IMR-90 (cell line): ENCODE data around the gene ARFGEF3. TPM values are rescaled to one million over a fixed set of nuclear protein-coding genes. Genes with fewer than 3 reads are reported as not detected.

ENCODE experiments used
- ATAC-seq: fragments of 200-7000 bp; cut with Tn5 transposase; 2 replicates; pipeline ENCODE4 v1.9.1; 2020; ENCODE audit warnings: low read depth, mild to moderate bottlenecking, moderate library complexity
- BruUV-seq: library from RNA; stranded (reverse); fragments of 400-500 nt; replicated peaks from 2 replicates; lab custom pipeline; 2021; lab: Mats Ljungman, UMichigan
- CTCF ChIA-PET: fragments of 300-600 bp; formaldehyde crosslinking; extraction: SDS; loops from one replicate; lab custom pipeline; 2021; ENCODE audit warnings: antibody characterized with exemption; lab: Yijun Ruan, JAX
- POLR2A ChIA-PET: fragments of 300-600 bp; sonication (Branson Sonifier 250); formaldehyde crosslinking; loops from one replicate; lab custom pipeline; 2022; ENCODE audit warnings: antibody characterized with exemption; ENCODE audit not compliant: unreplicated experiment; lab: Charles Lee
- DNase-seq: peaks from one replicate; pipeline ENCODE4 v3.0.0; 2013
- H2AFZ ChIP-seq: replicated peaks from 2 replicates; pipeline ENCODE3; 2013; ENCODE audit warnings: low read length, mild to moderate bottlenecking; ENCODE audit not compliant: poor library complexity
- H2AK5ac ChIP-seq: 2 replicates; pipeline ENCODE4 v1.6.1; 2013; ENCODE audit warnings: low read depth, low read length, inconsistent platforms
- H2AK9ac ChIP-seq: replicated peaks from 2 replicates; pipeline ENCODE3; 2013; ENCODE audit warnings: mild to moderate bottlenecking, low read depth, low read length, moderate library complexity; ENCODE audit not compliant: poor library complexity
- H2BK120ac ChIP-seq: 2 replicates; pipeline ENCODE4 v1.6.1; 2013; ENCODE audit warnings: low read depth, low read length, inconsistent platforms
- H2BK15ac ChIP-seq: 3 replicates; pipeline ENCODE4 v1.6.1; 2013; ENCODE audit warnings: low read depth, low read length, inconsistent platforms
- H2BK20ac ChIP-seq: 2 replicates; pipeline ENCODE4 v1.6.1; 2013; ENCODE audit warnings: low read depth, mild to moderate bottlenecking, inconsistent platforms, low read length, moderate library complexity
- H2BK5ac ChIP-seq: 2 replicates; pipeline ENCODE4 v1.6.1; 2013; ENCODE audit warnings: mild to moderate bottlenecking, low read depth, low read length, inconsistent platforms; ENCODE audit not compliant: poor library complexity, severe bottlenecking
- H3K14ac ChIP-seq: replicated peaks from 2 replicates; pipeline ENCODE4 v1.6.1; 2013; ENCODE audit warnings: low read depth, low read length, inconsistent platforms
- H3K18ac ChIP-seq: 2 replicates; pipeline ENCODE4 v1.6.1; 2013; ENCODE audit warnings: low read depth, low read length, control low read depth
- H3K23ac ChIP-seq: 2 replicates; pipeline ENCODE4 v1.6.1; 2013; ENCODE audit warnings: low read depth, low read length, inconsistent platforms
- H3K27ac ChIP-seq: 2 replicates; pipeline ENCODE4 v1.5.1; 2013; ENCODE audit warnings: mild to moderate bottlenecking, control low read depth, low read length; ENCODE audit not compliant: insufficient read depth
- H3K27me3 ChIP-seq: 2 replicates; pipeline ENCODE4 v1.6.1; 2013; ENCODE audit warnings: low read length; ENCODE audit not compliant: control insufficient read depth, insufficient read depth
- H3K36me3 ChIP-seq: 2 replicates; pipeline ENCODE4 v1.6.1; 2013; ENCODE audit warnings: low read length, mixed read lengths; ENCODE audit not compliant: control insufficient read depth, insufficient read depth
- H3K4ac ChIP-seq: 2 replicates; pipeline ENCODE4 v1.6.1; 2013; ENCODE audit warnings: low read depth, low read length, inconsistent platforms
- H3K4me1 ChIP-seq: 2 replicates; pipeline ENCODE4 v1.6.1; 2013; ENCODE audit warnings: low read length, mixed read lengths; ENCODE audit not compliant: control insufficient read depth, insufficient read depth
- H3K4me2 ChIP-seq: 2 replicates; pipeline ENCODE4 v1.6.1; 2013; ENCODE audit warnings: low read depth, mild to moderate bottlenecking, control low read depth, low read length, moderate library complexity
- H3K4me3 ChIP-seq: 2 replicates; pipeline ENCODE4 v1.5.1; 2013; ENCODE audit warnings: low read depth, mild to moderate bottlenecking, control low read depth, low read length, moderate library complexity; ENCODE audit not compliant: insufficient read depth
- H3K56ac ChIP-seq: 2 replicates; pipeline ENCODE4 v1.6.1; 2013; ENCODE audit warnings: low read length, inconsistent platforms; ENCODE audit not compliant: insufficient read depth; ENCODE audit errors: extremely low read depth
- H3K79me1 ChIP-seq, 2 experiments: 2 replicates each; pipeline ENCODE4 v1.6.1; 2013; ENCODE audit warnings: low read length in 2 of 2, inconsistent platforms in 1 of 2, low read depth in 1 of 2
- H3K9ac ChIP-seq: 2 replicates; pipeline ENCODE4 v1.6.1; 2013; ENCODE audit warnings: low read depth, low read length, control low read depth
- H3K9me1 ChIP-seq: 2 replicates; pipeline ENCODE4 v1.6.1; 2013; ENCODE audit warnings: low read length, inconsistent platforms; ENCODE audit not compliant: insufficient read depth
- H3K9me3 ChIP-seq: 2 replicates; pipeline ENCODE4 v1.6.1; 2013; ENCODE audit warnings: low read length; ENCODE audit not compliant: control insufficient read depth, insufficient read depth
- H4K20me1 ChIP-seq: 2 replicates; pipeline ENCODE4 v1.6.1; 2013; ENCODE audit warnings: low read length, inconsistent platforms; ENCODE audit not compliant: insufficient read depth
- H4K5ac ChIP-seq: 2 replicates; pipeline ENCODE4 v1.6.1; 2013; ENCODE audit warnings: mild to moderate bottlenecking, low read depth, low read length, control low read depth
- H4K8ac ChIP-seq, 2 experiments: 2 replicates each; pipeline ENCODE4 v1.6.1; 2013; ENCODE audit warnings: low read depth in 2 of 2, low read length in 2 of 2, control low read depth in 1 of 2, inconsistent platforms in 1 of 2
- H4K91ac ChIP-seq: 2 replicates; pipeline ENCODE4 v1.6.1; 2013; ENCODE audit warnings: low read depth, low read length, inconsistent platforms; ENCODE audit not compliant: insufficient read depth
- CHD1 ChIP-seq: IDR thresholded peaks from 2 replicates; pipeline ENCODE4 v1.6.1; 2012; ENCODE audit warnings: low read depth, low read length, improper control_type of control experiment
- MAZ ChIP-seq: IDR thresholded peaks from 2 replicates; pipeline ENCODE4 v1.6.1; 2012; ENCODE audit warnings: low read depth, mild to moderate bottlenecking, low read length, improper control_type of control experiment, moderate library complexity, borderline replicate concordance
- MXI1 ChIP-seq: IDR thresholded peaks from 2 replicates; pipeline ENCODE4 v1.6.1; 2012; ENCODE audit warnings: low read depth, mild to moderate bottlenecking, low read length, moderate library complexity, borderline replicate concordance
- NFE2L2 ChIP-seq: fragments of 150-350 bp; IDR thresholded peaks from 2 replicates; pipeline ENCODE4 v1.6.1; 2016; ENCODE audit warnings: low read depth, mild to moderate bottlenecking, low read length
- RFX5 ChIP-seq: IDR thresholded peaks from 2 replicates; pipeline ENCODE4 v1.8.0; 2012; ENCODE audit warnings: low read depth, mild to moderate bottlenecking, low read length, moderate library complexity
- WGBS, 2 experiments: methylation state at CpG; one replicate each; pipeline versions ENCODE4 v1.1.5 to v1.1.7; 2013; ENCODE audit warnings: missing lambda C conversion rate in 2 of 2; ENCODE audit not compliant: insufficient read length in 1 of 2; ENCODE audit errors: extremely low coverage in 2 of 2; 5-methylcytosine and 5-hydroxymethylcytosine counted together
- dilution Hi-C: fragments of 300-500 bp; cut with HindIII; formaldehyde crosslinking; loops from one replicate; pipeline ENCODE4 v1.14.3; 2018; ENCODE audit warnings: low sequenced_read_pairs; ENCODE audit not compliant: unreplicated experiment
- in situ Hi-C: fragments of 300-500 bp; cut with MboI; formaldehyde crosslinking; loops from 3 replicates; pipeline ENCODE4 v1.14.3; 2019; ENCODE audit warnings: low sequenced_read_pairs, inconsistent platforms, mixed read lengths
- intact Hi-C: fragments of 100-400 bp; cut with micrococcal nuclease; formaldehyde crosslinking; loops from 2 replicates; pipeline ENCODE4 v1.10.0; 2022
- polyA plus RNA-seq, 3 experiments: library from polyadenylated mRNA; depleted of rRNA; stranded (reverse); fragments of >200 nt; gene quantifications; 2 replicates each; pipeline ENCODE4 v1.2.3, GENCODE V29; 2012; ENCODE audit warnings: low replicate concordance in 1 of 3
- total RNA-seq: library from RNA; depleted of rRNA; stranded (reverse); fragments of >200 nt; gene quantifications from 2 replicates; pipeline ENCODE4 v1.2.3, GENCODE V29; 2012
- TF ChIP-seq, protein P1 (sequence below): fragments of 150-350 bp; IDR thresholded peaks from 2 replicates; pipeline ENCODE4 v1.6.1; 2016; ENCODE audit warnings: low read depth, mild to moderate bottlenecking, low read length, moderate library complexity, borderline replicate concordance

ARFGEF3 gene
- total and polyA plus RNA-seq, 2 of the 4 experiments (the other 2 are of a cell fraction) = under 0.01 to 0.02 TPM

DNA sequence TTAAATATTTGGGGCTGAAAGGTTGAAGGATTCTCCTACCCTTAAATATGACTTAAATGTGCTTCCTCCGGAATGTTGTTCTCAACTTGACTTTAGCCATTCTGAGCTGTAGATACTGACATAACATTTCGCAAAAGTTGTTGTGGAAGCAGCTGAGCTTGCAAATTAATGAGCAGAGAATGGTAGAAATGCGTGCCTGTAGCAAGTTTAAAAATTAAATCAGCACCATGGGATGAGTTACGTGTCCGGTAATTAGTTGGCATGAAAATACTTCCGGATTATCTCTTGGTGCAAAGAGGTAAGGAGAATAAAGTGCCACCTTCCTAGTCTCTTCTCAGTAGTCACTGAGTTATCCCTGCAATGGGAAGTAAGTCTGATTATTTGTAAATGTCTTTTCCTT lies 80.2 kb downstream of the ARFGEF3 start:
- Histone ChIP-seq H3K27ac (no peak overlapping the region), H3K4ac (no peak overlapping the region), H3K4me2 (no peak overlapping the region), H2AFZ (no peak overlapping the region), H2AK9ac (no peak overlapping the region), H3K9ac (no peak overlapping the region), H2BK5ac (no peak overlapping the region), H2BK15ac (no peak overlapping the region), H3K27me3 (peaks cover 5% of the 10 kb centered on the region), H2BK20ac (no peak overlapping the region), H3K9me3 (no peaks in the 10 kb centered on the region), H3K14ac (no peak overlapping the region), H3K36me3 (no peaks in the 10 kb centered on the region), H3K4me1 (no peaks in the 10 kb centered on the region), H3K56ac (no peak overlapping the region), H3K4me3 (no peak overlapping the region), H4K5ac (no peak overlapping the region), H4K8ac (no peak overlapping the region), H2AK5ac (no peak overlapping the region), H3K79me1 (no peaks in the 10 kb centered on the region), H2BK120ac (no peak overlapping the region), H4K91ac (no peak overlapping the region), H3K18ac (no peak overlapping the region), H3K23ac (no peak overlapping the region), H4K20me1 (no peaks in the 10 kb centered on the region), H3K9me1 (no peaks in the 10 kb centered on the region)
- no peak for ATAC-seq
- no peak for DNase-seq
- POLR2A ChIA-PET = no interaction called here
- in situ Hi-C loops (no loop called here), intact Hi-C loops (loop anchor here (5.0 kb wide), 1 partner anchor 100 kb away; no protein-coding TSS in a partner anchor), dilution Hi-C loops (no loop called here)
- WGBS, 2 experiments = no CpG with 5 or more reads among the region's 6 CpGs
- TF ChIP-seq CHD1 = no peak
- no peak for TF ChIP-seq MXI1
- TF ChIP-seq NFE2L2 = no peak
- TF ChIP-seq, protein P1, sequence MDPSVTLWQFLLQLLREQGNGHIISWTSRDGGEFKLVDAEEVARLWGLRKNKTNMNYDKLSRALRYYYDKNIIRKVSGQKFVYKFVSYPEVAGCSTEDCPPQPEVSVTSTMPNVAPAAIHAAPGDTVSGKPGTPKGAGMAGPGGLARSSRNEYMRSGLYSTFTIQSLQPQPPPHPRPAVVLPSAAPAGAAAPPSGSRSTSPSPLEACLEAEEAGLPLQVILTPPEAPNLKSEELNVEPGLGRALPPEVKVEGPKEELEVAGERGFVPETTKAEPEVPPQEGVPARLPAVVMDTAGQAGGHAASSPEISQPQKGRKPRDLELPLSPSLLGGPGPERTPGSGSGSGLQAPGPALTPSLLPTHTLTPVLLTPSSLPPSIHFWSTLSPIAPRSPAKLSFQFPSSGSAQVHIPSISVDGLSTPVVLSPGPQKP = no peak
- TF ChIP-seq RFX5 = no peak
- no peak for TF ChIP-seq MAZ
- BruUV-seq = no TSS peak
- CTCF ChIA-PET = interaction anchor here (1.5 kb wide), 1 partner anchor 9 kb away, joined by 3 read pairs; no protein-coding TSS in a partner anchor
